HG03558 (cell line): ENCODE results near the gene INCENP.
"Not testable (repeated sequence)": the region's sequence is repeated elsewhere in the genome, so short reads cannot be mapped to it uniquely, and the experiment has no call there.

Source experiments
- ATAC-seq: cut with Tn5 transposase; IDR thresholded peaks from one replicate; pipeline ENCODE4 v1.9.1; 2021; ENCODE audit warnings: moderate number of reproducible peaks; ENCODE audit not compliant: unreplicated experiment; ENCODE audit errors: extremely low read depth

INCENP gene

GRCh38 chr11:62123669-62124185 lies at the start of gene INCENP:
TSS of gene INCENP (plus strand) at chr11:62124011. CDS start at chr11:62128162, 4,151 bp downstream.
- peak; percentile 65 for ATAC-seq

GRCh38 chr11:62075438-62075837 lies 48.4 kb upstream of the INCENP start:
- no peak for ATAC-seq

- ATAC-seq: no peak
Measured at GRCh38 chr11:62077132-62077531, 46.7 kb upstream of the INCENP start.

GRCh38 chr11:62081378-62082291 lies 42.2 kb upstream of the INCENP start:
- ATAC-seq: no peak

GRCh38 chr11:62082292-62082657 lies 41.5 kb upstream of the INCENP start:
- no peak for ATAC-seq

GRCh38 chr11:62084801-62085200 lies 39.0 kb upstream of the INCENP start:
- ATAC-seq: not testable (repeated sequence)

GRCh38 chr11:62087694-62088093 lies 36.1 kb upstream of the INCENP start:
- ATAC-seq: no peak

- ATAC-seq: no peak
Measured at GRCh38 chr11:62088331-62088933, 35.4 kb upstream of the INCENP start.

GRCh38 chr11:62103141-62103540 lies 20.7 kb upstream of the INCENP start:
- no peak for ATAC-seq

GRCh38 chr11:62103986-62104385 lies 19.8 kb upstream of the INCENP start:
- ATAC-seq: no peak

- no peak for ATAC-seq
Measured at GRCh38 chr11:62104816-62105653, 18.8 kb upstream of the INCENP start.

GRCh38 chr11:62105667-62106191 lies 18.1 kb upstream of the INCENP start:
- ATAC-seq: no peak

GRCh38 chr11:62108017-62108750 lies 15.6 kb upstream of the INCENP start:
- ATAC-seq: no peak

- ATAC-seq: no peak
Measured at GRCh38 chr11:62108971-62109404, 14.8 kb upstream of the INCENP start.

GRCh38 chr11:62115085-62115694 lies 8.6 kb upstream of the INCENP start:
- ATAC-seq: no peak

- no peak for ATAC-seq
Measured at GRCh38 chr11:62116451-62116850, 7.4 kb upstream of the INCENP start.

- no peak for ATAC-seq
Measured at GRCh38 chr11:62119569-62119968, 4.2 kb upstream of the INCENP start.

GRCh38 chr11:62120001-62120400 lies 3.8 kb upstream of the INCENP start:
- no peak for ATAC-seq

- no peak for ATAC-seq
Measured at GRCh38 chr11:62120431-62120830, 3.4 kb upstream of the INCENP start.
